GM18873 (cell line): ENCODE measurements around the gene SPEM3.

Experiments
- ATAC-seq: cut with Tn5 transposase; IDR thresholded peaks from one replicate; pipeline ENCODE4 v1.9.1; 2021; ENCODE audit warnings: mild to moderate bottlenecking, moderate library complexity, moderate number of reproducible peaks; ENCODE audit not compliant: unreplicated experiment, low FRiP score

SPEM3 gene

DNA sequence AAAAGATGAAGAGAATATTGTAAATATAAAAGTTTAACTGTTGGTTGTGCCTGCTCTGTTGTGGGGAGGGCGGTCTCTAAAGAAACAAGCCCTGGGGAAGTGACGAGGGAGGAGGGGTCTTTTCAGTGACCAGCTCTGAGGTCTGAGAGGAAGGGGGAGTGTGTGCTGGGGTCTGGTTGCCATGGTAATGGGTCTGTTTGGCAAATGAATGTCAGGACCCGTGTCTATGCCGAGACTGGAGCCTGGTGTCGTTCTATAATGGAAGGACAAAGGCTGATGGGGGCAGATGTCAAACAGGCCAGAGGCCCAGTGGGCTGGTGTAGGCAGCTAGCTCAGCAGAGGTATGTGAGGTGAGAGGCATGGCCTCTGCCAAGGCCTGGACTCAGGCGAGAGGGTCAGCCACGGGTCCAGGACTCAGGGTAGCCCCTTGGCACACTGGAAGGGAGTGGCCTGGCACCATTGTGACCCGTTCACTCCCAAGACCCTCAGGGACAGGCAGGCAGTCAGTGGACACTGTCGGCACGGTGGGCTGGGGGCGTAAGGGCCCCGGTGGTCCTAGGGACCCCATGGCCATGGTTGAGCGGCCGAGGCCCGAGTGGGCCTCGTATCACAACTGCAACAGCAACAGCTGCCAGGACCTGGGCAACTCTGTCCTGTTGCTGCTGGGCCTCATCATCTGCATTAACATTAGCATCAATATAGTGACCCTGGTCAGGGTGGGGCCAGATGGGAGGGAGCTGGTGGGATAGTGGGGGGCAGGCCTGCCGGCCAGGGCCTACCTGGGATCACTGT is 8.6 kb upstream of the SPEM3 start, which contains the start of gene SPEM1:
Gene SPEM1 (plus strand): TSS at position 506 of the 792 bp plus-strand sequence. CDS start 61 bp downstream, at position 567.
- no peak for ATAC-seq

GRCh38 chr17:7421186-7421585 is 7.5 kb upstream of the SPEM3 start:
- no peak for ATAC-seq

- ATAC-seq: no peak
Observed at GRCh38 chr17:7423679-7424078, 5.0 kb upstream of the SPEM3 start.

DNA sequence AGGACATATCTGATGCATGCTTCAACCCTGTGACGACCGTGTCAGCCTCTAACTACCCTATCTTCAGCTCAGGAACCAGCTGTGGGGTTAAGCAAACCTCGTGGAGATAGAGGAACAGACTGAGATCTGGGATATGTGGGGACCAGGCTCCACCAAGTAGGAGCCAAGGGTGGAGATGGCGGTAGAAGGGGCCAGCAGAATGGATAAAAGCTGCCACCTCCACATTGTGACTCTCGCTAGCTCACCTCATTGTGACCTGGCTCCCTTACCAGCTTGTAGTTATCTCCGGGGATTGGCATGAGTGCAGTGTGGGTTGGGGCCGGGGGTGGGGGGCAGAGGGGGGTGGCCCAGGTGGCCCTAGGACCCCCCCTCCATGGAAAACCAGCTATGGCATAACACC is 3.3 kb upstream of the SPEM3 start, which contains the start of gene SPEM2:
Gene SPEM2 (plus strand): TSS at position 301 of the 400 bp plus-strand sequence. CDS start 73 bp downstream, at position 374.
- no peak for ATAC-seq

- ATAC-seq: no peak
Observed at GRCh38 chr17:7425756-7426155, 2.9 kb upstream of the SPEM3 start.

DNA sequence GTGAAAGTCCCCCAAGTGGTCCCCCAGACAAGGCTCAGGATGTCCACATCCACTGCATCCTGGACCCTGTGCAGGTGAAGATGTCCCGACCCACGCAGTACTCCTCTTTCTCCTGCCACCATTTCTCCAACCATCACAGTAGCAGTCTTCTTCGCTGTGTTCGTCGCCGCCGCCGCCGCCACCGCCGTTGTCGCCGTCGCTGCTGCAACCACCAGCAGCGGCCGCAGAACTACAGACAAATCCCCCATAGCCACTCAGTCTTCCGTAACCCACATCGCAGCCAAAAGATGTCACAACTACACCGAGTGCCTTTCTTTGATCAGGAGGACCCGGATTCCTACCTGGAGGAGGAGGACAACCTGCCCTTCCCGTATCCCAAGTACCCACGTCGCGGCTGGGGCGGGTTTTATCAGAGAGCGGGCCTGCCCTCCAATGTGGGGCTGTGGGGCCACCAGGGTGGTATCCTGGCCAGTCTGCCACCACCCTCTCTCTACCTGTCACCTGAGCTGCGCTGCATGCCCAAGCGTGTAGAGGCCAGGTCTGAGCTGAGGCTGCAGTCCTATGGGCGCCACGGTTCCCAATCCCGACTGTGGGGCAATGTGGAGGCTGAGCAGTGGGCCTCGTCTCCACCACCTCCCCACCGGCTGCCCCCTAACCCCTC is 2.3 kb upstream of the SPEM3 start:
- ATAC-seq: no peak

- no peak for ATAC-seq
Observed at GRCh38 chr17:7426896-7427489, 1.7 kb upstream of the SPEM3 start.

DNA sequence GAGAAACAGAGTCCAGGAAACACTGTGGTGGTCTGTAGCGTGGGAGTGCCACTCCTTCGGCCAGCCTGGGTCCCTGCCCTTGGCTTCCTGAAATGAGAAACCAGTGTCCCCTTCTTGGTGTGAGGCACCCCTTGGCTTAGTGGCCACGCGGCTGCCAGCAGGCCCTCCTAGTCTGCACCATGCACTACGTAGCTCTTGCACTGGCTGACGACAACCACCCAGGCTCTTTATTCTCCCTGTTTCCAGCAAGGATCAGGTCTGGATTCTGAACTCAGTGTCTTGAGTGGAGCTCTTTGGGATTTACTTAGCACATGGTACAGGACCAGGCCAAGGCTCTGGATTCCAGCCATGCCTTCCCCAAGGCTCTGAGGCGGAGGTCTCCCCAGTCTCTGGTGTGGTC is 1.1 kb upstream of the SPEM3 start:
- ATAC-seq: no peak

GRCh38 chr17:7429722-7430121 is 1.1 kb downstream of the SPEM3 start:
- ATAC-seq: no peak

DNA sequence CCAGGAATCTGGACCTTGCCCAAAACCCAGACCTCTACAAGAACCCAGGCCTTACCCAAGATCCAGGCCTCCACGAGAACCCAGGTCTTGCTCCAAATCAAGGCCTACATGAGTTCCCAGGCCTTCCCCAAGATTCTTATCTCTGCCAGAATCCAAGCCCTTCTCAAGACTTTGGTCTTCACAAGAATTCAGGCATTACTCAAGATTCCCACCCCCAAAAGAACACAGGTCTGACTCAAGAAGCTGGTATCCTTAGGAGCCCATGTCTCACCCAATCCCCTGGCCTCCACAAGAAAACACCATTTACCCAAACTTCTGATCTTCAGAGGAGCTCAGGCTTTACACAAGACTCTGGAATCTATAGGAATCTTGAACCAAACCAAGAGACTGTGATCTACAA is 2.6 kb downstream of the SPEM3 start:
- no peak for ATAC-seq

DNA sequence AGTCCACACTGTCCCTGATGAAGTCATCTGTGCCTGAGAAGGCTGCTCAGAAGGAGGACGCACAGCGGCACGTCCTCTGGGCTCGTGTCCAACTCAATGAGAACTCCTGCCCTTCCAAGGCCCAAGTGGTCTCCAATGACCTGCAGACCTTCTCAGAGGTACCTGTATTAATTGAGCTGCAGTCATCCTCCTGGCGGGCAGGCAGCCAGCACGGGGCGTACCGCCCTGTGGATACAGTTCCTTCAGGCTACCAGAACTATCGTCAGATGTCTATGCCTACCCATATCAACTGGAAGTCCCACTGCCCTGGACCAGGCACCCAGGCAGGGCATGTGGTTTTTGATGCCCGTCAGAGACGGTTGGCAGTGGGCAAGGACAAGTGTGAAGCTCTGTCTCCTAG is 3.6 kb downstream of the SPEM3 start:
- no peak for ATAC-seq

- no peak for ATAC-seq
Observed at GRCh38 chr17:7435676-7436555, 7.3 kb downstream of the SPEM3 start.

DNA sequence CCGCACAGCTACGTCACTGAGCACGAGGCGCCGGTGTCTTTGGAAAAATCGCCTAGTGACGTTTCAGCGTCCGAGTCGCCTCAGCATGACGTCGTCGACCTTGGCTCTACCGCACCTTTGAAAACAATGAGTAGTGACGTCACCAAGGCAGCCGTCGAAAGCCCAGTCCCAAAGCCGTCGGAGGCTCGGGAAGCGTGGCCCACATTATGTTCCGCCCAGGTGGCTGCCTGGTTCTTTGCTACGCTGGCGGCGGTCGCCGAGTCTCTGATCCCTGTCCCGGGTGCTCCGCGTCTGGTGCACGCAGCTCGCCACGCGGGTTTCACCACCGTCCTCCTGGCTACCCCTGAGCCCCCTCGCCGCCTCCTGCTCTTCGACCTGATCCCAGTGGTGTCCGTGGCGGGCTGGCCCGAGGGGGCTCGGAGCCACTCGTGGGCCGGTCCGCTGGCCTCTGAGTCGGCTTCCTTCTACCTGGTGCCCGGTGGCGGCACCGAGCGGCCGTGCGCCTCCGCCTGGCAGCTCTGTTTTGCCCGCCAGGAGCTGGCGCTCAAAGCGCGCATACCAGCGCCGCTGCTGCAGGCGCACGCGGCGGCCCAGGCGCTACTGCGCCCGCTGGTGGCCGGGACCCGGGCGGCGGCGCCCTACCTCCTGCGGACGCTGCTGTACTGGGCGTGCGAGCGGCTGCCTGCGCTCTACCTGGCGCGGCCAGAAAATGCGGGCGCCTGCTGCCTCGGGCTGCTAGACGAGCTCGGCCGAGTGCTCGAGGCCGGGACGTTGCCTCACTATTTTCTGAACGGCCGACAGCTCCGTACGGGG is 8.1 kb downstream of the SPEM3 start:
- ATAC-seq: no peak

- ATAC-seq: no peak
Observed at GRCh38 chr17:7437369-7437863, 8.8 kb downstream of the SPEM3 start.

DNA sequence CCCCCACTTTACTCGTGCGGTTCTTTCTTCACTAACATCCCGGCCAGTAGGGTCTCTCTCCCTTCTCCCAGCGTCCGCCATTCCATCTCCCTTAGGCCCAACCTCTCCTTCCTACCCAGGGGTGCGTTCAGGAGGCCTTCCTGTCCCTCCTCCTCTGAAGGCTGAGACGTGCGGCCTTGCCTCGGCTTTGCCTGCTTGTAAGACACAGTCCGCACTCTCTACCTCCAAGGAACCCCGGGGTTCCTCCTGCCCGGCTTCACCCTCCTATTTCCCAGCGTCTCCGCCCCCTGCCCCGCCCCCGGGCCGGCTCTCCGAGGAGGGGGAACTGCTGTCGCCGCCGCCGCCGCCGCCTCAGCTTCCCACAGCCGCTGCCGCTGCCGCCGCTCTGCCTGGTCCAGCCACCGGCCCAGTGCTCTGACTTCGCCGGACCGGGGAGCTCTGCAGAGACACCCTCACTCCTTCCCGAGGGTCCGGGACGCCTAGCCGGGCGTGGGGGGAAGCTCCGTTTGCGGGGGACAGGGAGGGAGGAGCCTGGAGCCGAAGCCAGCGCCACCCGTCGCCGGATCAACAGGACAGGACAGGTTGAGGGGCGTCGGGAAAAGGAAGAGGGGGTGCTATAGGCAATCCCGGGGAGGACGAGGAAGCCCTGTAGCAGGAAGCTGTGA is 9.4 kb downstream of the SPEM3 start:
- ATAC-seq: no peak

DNA sequence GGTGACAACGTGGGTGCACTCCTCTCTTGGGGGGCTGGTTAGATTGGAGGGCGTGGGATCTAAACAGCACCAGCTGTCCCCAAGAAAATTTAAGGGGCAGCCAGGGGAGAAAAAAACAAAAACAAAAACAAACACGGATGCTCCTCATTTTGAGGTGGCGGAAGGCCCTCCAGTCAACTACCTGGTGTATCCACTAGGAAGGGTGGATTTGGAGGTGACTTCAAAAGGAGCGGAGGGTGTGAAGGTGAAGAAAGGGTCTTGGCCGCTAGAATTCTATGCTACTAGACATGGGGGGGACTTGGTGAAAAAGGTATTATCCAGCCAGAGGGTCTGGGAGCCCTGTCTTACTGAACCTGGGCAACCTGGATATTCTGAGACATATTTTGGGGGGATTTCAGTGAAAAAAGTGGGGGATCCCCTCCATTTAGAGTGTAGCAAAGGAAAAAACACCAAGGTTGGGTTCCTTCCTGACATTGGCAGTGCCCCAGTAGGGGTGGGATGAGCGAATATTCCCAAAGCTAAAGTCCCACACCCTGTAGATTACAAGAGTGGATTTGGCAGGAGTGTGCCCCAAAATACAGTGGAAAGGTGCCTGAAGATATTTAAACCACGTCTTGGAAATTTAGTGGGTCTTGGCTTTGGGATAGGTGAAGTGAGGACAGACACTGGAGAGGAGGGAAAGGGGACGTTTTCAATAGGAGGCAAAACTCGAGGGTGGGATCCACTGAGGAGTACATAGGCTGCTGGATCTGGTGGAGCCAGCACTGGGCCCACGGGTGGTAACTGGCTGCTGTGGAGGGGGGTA is 10.2 kb downstream of the SPEM3 start:
- no peak for ATAC-seq

DNA sequence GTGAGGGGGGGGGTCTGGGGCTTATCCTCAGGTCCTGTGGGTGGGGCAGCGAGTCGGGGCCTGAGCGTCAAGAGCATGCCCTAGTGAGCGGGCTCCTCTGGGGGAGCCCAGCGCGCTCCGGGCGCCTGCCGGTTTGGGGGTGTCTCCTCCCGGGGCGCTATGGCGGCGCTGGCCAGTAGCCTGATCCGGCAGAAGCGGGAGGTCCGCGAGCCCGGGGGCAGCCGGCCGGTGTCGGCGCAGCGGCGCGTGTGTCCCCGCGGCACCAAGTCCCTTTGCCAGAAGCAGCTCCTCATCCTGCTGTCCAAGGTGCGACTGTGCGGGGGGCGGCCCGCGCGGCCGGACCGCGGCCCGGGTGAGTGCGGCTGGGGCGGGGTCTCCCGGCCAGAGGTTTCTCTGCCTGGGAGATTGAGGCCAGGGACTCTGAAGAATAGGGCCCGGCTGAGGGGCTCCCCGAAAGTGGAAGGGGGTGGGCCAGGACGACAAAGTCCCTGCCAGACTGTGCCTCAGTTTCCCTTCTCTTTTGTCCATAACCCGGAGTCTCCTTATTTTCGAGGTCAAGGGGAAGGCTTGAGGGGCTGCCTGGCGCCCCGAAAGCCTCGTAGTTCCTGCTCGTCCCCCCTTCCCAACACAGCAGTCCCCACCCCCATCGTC is 10.9 kb downstream of the SPEM3 start, which contains the start of gene FGF11:
Gene FGF11 (plus strand): TSS at position 51 of the 651 bp plus-strand sequence. CDS start 109 bp downstream, at position 160.
- ATAC-seq: no peak
